Lower leg skin (tissue), 4 donors: ENCODE data around the gene MRPL11. TPM values are rescaled to one million over a fixed set of nuclear protein-coding genes. Genes with fewer than 3 reads are reported as not detected.

ENCODE experiments used
- DNase-seq, 2 donors: peaks; one replicate each; pipeline ENCODE4 v3.0.0-alpha.2; 2019; ENCODE audit warnings: low spot score in 2 of 2
- H3K4me3 ChIP-seq: fragments of 200-600 bp; sonication (generic); 2 replicates; pipeline ENCODE4 v1.5.1; 2017; ENCODE audit warnings: mild to moderate bottlenecking, low read depth; ENCODE audit not compliant: poor library complexity, severe bottlenecking
- POLR2A ChIP-seq, 2 donors: fragments of 450-650 bp; IDR thresholded peaks; one replicate each; pipeline ENCODE4 v1.6.1; 2016 to 2017; ENCODE audit warnings: antibody characterized with exemption in 2 of 2, mild to moderate bottlenecking in 1 of 2, moderate library complexity in 1 of 2
- WGBS, 2 donors: methylation state at CpG; one replicate each; pipeline ENCODE4 v1.1.5; 2018; 5-methylcytosine and 5-hydroxymethylcytosine counted together
- intact Hi-C: fragments of 100-400 bp; cut with DNase I; formaldehyde crosslinking; loops from one replicate; pipeline ENCODE4 v1.15.0; 2023; ENCODE audit warnings: low total_unique reads
- total RNA-seq, 4 donors: library from RNA; depleted of rRNA; stranded (reverse); fragments of >200 nt; gene quantifications; one replicate each; pipeline ENCODE4 v1.1.0, GENCODE V29; 2016
- TF ChIP-seq, protein P1 (sequence below), 3 donors: fragments of 450-650 bp; IDR thresholded peaks; one replicate each; pipeline ENCODE4 v1.5.1; 2016; ENCODE audit warnings: antibody characterized with exemption in 3 of 3, mild to moderate bottlenecking in 3 of 3, moderate library complexity in 2 of 3

The MRPL11 gene
- total RNA-seq, 4 donors from 2014 or later: 30.6 to 41.1 (median 36.2) TPM

DNA sequence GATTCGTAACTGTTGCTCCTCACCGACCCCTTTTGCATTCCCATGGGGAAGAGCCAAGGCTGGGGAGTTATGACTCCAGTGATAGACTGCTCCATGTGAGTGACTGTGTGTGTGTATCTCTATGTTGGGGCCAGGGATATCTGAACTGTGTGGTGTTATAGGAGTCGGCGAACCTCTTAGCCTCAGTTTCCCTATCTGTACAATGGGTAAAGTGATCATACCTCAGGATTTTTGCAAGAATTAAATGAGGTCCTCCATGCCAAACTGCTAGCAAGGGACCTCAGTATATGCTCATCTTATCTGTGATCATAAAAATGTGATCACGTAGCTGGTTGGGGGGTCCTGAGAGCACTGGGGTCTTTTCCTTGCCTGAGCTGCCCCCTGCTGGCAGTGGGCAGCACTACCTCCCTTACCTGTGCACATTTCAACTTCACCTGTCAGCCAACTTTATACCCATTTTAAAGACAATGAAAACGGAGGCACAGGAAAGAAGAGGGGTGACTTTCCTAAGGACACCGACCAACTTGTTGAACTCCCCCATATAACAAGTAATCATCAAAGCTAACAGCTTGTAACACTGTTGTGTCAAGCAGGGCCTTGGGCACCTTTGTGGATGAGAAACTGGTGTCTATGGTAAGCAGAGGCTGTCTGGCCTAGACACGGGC is 40.2 kb upstream of the MRPL11 start:
- WGBS, 2 donors: 44 to 50% methylated on average over 8 of the region's 8 CpGs
- H3K4me3 ChIP-seq: no peak overlapping the region
- TF ChIP-seq, protein P1, sequence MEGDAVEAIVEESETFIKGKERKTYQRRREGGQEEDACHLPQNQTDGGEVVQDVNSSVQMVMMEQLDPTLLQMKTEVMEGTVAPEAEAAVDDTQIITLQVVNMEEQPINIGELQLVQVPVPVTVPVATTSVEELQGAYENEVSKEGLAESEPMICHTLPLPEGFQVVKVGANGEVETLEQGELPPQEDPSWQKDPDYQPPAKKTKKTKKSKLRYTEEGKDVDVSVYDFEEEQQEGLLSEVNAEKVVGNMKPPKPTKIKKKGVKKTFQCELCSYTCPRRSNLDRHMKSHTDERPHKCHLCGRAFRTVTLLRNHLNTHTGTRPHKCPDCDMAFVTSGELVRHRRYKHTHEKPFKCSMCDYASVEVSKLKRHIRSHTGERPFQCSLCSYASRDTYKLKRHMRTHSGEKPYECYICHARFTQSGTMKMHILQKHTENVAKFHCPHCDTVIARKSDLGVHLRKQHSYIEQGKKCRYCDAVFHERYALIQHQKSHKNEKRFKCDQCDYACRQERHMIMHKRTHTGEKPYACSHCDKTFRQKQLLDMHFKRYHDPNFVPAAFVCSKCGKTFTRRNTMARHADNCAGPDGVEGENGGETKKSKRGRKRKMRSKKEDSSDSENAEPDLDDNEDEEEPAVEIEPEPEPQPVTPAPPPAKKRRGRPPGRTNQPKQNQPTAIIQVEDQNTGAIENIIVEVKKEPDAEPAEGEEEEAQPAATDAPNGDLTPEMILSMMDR (IDR thresholded peaks at IDR 0.05): no peak
- TF ChIP-seq POLR2A (IDR thresholded peaks at IDR 0.05): no peak

DNA sequence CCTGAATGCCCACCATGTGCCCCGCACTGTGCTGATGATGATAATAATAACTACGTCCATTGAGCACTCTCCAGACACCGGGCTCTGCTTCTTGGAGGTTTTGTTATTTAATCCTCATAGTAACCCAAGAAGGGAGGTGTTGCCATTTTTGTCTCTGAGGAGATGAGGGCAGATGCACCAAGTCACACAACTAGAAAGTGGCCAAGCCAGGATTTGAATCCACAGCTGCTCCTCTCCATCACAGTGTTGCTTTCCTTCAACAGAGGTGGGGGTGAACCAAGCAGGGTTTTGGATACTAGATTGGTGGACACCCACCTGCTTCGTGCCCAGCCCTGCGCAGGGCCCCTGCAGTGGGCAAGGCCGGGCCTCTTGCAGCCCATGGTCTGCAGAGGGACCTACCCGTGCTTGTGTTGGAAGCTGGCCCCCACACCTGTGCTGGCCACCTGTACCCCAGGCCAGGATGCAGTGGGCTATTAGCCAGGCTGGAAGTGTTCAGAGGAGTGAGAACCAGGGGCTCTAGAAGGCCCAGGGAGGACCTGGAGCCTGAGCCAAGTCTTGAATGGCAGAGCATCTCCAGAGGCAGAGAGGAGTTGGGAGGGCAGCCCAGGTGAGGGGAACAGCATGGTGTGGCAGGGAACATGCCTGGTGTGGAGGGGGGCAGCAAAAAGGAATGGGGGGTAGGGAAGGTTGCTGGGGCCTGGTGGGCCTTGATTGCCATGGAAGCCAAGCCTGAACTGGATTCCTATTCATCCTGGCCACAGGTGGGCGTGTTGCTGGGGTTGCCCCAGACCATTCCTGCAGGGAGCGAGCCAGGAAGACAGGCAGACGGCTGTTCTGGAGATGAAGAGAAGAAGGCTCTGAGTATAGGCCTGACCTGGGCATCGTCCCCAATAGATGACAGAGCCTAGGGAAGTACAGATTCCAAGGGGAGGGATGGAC is 38.9 kb upstream of the MRPL11 start:
- H3K4me3 ChIP-seq: no peak overlapping the region
- WGBS, 2 donors: 79 to 82% methylated on average over 10 to 11 of the region's 11 CpGs
- no peak for TF ChIP-seq POLR2A (IDR thresholded peaks at IDR 0.05)
- TF ChIP-seq, protein P1 (IDR thresholded peaks at IDR 0.05): no peak
- intact Hi-C loops: no loop called here
- no peak for DNase-seq

More for the DNA sequence above, 40.2 kb upstream of the MRPL11 start:
- intact Hi-C loops: no loop called here
- no peak for DNase-seq

DNA sequence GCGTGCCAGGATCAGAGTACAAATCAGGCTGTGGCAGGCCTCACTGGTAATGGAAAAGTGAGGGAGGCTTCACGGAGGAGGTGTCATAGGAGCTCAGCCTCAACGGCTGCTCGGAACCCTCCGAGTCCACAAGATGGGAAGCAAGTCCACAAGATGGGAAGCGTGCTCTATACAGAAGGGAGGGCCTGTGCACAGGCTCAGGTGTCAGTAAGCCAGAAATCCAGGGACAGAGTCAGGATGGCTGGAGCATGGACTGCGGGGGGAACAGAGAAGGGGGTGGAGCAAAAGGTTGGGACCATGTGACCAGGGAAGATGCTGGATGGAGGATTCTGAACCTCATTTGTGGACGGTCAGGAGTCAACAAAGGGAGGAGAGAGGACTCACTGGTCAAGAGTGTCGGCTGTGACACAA is 38.2 kb upstream of the MRPL11 start:
- intact Hi-C loops: no loop called here
- H3K4me3 ChIP-seq: no peak overlapping the region
- no peak for DNase-seq
- 73 to 76% methylated on average over 9 of the region's 9 CpGs for WGBS, 2 donors
- TF ChIP-seq POLR2A (IDR thresholded peaks at IDR 0.05): no peak
- TF ChIP-seq, protein P1 (IDR thresholded peaks at IDR 0.05): no peak

DNA sequence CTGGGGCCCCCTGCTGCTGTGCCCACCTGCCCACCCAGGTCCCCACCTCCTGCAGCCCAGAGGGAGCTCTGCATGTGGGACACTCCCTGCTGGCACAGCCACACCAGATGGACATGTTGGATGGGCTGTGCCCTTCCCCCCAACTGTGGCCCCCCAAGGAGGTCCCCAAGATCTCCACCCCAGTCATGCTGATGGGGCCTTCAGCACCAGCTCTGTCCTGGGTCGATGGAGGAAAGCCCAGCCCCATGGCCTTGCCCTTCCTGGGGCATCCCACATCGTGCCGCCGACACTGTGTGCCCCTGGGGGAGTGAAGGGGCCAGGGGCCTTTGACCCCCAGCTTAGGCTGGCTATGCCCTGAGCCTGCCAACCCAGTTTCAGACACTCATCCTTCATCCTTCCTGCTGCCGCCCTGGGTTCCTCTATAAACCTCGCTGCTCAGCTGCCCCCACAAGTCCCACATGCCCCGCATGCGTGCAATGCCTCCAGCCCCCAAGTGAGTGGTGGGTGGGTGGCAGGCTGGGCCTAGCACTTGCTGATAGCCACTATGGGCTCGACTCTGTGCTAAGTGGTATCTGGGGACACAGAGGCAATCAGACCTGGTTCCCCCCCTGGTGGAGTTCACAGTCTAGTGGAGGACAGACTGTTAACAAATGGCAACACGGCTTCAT is 37.7 kb upstream of the MRPL11 start:
- no peak overlapping the region for H3K4me3 ChIP-seq
- DNase-seq: no peak

More for the DNA sequence above, 37.7 kb upstream of the MRPL11 start:
- 78 to 84% methylated on average over 8 to 10 of the region's 10 CpGs for WGBS, 2 donors
- no peak for TF ChIP-seq POLR2A (IDR thresholded peaks at IDR 0.05)
- TF ChIP-seq, protein P1 (IDR thresholded peaks at IDR 0.05): no peak
- intact Hi-C loops: no loop called here
